ENCODE data around the gene LRTM2.

The LRTM2 gene

DNA sequence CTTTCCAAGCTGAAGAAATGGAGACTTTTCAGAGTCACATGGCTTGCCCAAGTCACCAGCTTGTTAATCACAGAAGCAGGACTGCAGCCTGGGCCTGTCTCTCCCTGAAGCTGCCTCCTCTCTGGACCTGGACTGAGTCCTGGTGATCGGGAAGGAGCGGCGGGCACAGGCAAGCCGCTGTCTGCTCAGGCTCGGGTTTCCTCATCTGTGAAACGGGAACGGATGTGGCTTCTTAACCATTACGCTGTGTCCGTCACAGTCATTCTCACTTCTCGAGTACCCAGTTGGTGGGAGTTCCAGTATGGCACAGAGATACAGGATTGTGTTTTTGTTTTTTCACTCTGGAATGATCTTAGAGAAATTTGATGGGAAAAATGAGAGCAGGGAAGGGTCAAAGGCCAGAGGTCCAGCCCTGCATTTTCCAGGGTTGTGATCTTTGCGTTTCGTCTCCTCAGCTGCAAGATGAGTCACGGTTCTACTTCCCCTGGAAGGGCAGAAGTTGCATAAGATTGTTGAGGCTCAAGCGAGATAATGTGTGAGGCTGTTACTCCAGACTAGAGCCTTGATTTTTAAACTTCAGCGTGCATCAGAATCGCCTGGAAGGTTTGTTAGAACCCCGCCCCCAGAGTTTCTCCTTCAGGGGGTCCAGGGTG lies 7.6 kb upstream of the LRTM2 start:
- no peak overlapping the region for H2BK15ac ChIP-seq (replicated peaks; ENCODE audit: low read depth)
- no peak overlapping the region for H3K4me3 ChIP-seq (ENCODE audit: low read length)
- H3K56ac ChIP-seq (ENCODE audit: low read length), result no peak overlapping the region
- no peak overlapping the region for H3K23ac ChIP-seq (ENCODE audit: low read length)
- H3K79me1 ChIP-seq (ENCODE audit: low read length), result no peaks in the 10 kb centered on the region
- no peak overlapping the region for H2AK5ac ChIP-seq (ENCODE audit: low read length)
- H4K5ac ChIP-seq (ENCODE audit: low read length), result no peak overlapping the region
- no peaks in the 10 kb centered on the region for H3K27me3 ChIP-seq (ENCODE audit: insufficient read depth, low read length, poor library complexity)
- H3K79me2 ChIP-seq (ENCODE audit: control insufficient read depth, insufficient read depth, low read length), result no peaks in the 10 kb centered on the region
- H3K18ac ChIP-seq (ENCODE audit: low read length), result no peak overlapping the region
- H4K8ac ChIP-seq (ENCODE audit: low read depth, low read length), result no peak overlapping the region
- no peak overlapping the region for H3K4ac ChIP-seq (ENCODE audit: low read depth, low read length)
- no peak overlapping the region for H2BK120ac ChIP-seq (ENCODE audit: low read depth, low read length)
- no peak overlapping the region for H3K9ac ChIP-seq (ENCODE audit: low read length)
- no peaks in the 10 kb centered on the region for H3K36me3 ChIP-seq (ENCODE audit: control insufficient read depth, insufficient read depth, low read length)
- H2BK5ac ChIP-seq (ENCODE audit: low read length), result no peak overlapping the region
- DNase-seq, result no peak
- H3K4me2 ChIP-seq (ENCODE audit: low read length), result no peak overlapping the region
- WGBS (ENCODE audit: extremely low coverage, insufficient coverage, low lambda C conversion rate), result no CpG with 5 or more reads among the region's 17 CpGs
- H3K27ac ChIP-seq (ENCODE audit: low read depth, low read length), result no peak overlapping the region
- H3K4me1 ChIP-seq (ENCODE audit: control insufficient read depth, low read depth, low read length), result no peaks in the 10 kb centered on the region

DNA sequence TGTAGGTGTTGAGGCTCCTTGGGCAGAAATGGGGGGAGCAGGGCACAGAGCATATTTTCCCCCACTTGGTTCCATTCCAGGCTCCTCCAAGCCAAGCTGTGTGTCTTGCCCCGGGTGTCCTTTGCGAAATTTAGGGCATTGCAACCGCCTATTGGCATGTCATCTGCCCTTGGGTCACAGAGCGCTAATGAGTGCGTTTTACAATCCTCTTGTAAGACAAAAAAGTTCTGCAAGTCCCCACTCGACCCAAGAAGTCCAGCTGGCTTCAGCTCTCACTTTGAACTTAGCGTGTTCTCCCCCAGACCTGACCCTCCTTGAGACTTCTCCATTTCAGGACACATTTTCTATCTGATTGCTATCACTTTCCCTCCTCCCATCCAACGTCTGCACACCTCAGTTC lies 6.1 kb upstream of the LRTM2 start:
- H2BK120ac ChIP-seq (ENCODE audit: low read depth, low read length), result no peak overlapping the region
- H3K18ac ChIP-seq (ENCODE audit: low read length), result no peak overlapping the region
- no peak overlapping the region for H2BK5ac ChIP-seq (ENCODE audit: low read length)
- H3K4me1 ChIP-seq (ENCODE audit: control insufficient read depth, low read depth, low read length), result no peaks in the 10 kb centered on the region
- no peak overlapping the region for H3K4me3 ChIP-seq (ENCODE audit: low read length)
- H2AK5ac ChIP-seq (ENCODE audit: low read length), result no peak overlapping the region
- H4K5ac ChIP-seq (ENCODE audit: low read length), result no peak overlapping the region
- no peak overlapping the region for H3K4ac ChIP-seq (ENCODE audit: low read depth, low read length)
- H3K79me1 ChIP-seq (ENCODE audit: low read length), result no peaks in the 10 kb centered on the region
- H3K36me3 ChIP-seq (ENCODE audit: control insufficient read depth, insufficient read depth, low read length), result no peaks in the 10 kb centered on the region
- no peak overlapping the region for H3K23ac ChIP-seq (ENCODE audit: low read length)
- H3K4me2 ChIP-seq (ENCODE audit: low read length), result no peak overlapping the region
- H3K56ac ChIP-seq (ENCODE audit: low read length), result no peak overlapping the region
- no CpG with 5 or more reads among the region's 8 CpGs for WGBS (ENCODE audit: extremely low coverage, insufficient coverage, low lambda C conversion rate)
- no peak overlapping the region for H3K27ac ChIP-seq (ENCODE audit: low read depth, low read length)
- no peak overlapping the region for H2BK15ac ChIP-seq (replicated peaks; ENCODE audit: low read depth)
- H3K9ac ChIP-seq (ENCODE audit: low read length), result no peak overlapping the region
- H3K79me2 ChIP-seq (ENCODE audit: control insufficient read depth, insufficient read depth, low read length), result no peaks in the 10 kb centered on the region
- H3K27me3 ChIP-seq (ENCODE audit: insufficient read depth, low read length, poor library complexity), result no peaks in the 10 kb centered on the region
- DNase-seq, result no peak
- H4K8ac ChIP-seq (ENCODE audit: low read depth, low read length), result no peak overlapping the region

DNA sequence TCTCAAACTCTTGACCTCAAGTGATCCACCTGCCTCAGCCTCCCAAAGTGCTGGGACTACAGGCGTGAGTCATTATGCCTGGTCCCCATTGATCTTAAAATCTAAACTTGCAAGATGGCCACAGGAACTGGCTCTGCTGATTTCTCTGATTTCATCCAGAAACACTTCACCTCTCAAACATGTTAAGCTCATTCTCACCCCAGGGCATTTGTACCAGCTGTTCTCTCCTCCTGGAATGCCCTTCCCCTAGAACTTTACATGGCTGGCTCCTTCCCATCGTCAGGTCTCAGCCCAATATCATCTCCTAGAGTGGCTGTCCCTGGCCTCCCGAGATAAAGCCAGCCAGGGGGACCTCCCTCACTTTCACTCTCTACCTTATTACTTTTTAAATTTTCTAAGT lies 5.3 kb upstream of the LRTM2 start:
- Histone ChIP-seq H3K79me2 (ENCODE audit: control insufficient read depth, insufficient read depth, low read length) (no peaks in the 10 kb centered on the region), H3K27ac (ENCODE audit: low read depth, low read length) (no peak overlapping the region), H3K79me1 (ENCODE audit: low read length) (no peaks in the 10 kb centered on the region), H2BK15ac (replicated peaks; ENCODE audit: low read depth) (no peak overlapping the region), H3K18ac (ENCODE audit: low read length) (no peak overlapping the region), H3K23ac (ENCODE audit: low read length) (no peak overlapping the region), H3K4me3 (ENCODE audit: low read length) (no peak overlapping the region), H3K9ac (ENCODE audit: low read length) (no peak overlapping the region), H2AK5ac (ENCODE audit: low read length) (no peak overlapping the region), H3K27me3 (ENCODE audit: insufficient read depth, low read length, poor library complexity) (peaks cover 7% of the 10 kb centered on the region), H3K4me2 (ENCODE audit: low read length) (no peak overlapping the region), H2BK120ac (ENCODE audit: low read depth, low read length) (no peak overlapping the region), H3K4me1 (ENCODE audit: control insufficient read depth, low read depth, low read length) (no peaks in the 10 kb centered on the region), H4K8ac (ENCODE audit: low read depth, low read length) (no peak overlapping the region), H3K56ac (ENCODE audit: low read length) (no peak overlapping the region), H3K36me3 (ENCODE audit: control insufficient read depth, insufficient read depth, low read length) (no peaks in the 10 kb centered on the region), H3K4ac (ENCODE audit: low read depth, low read length) (no peak overlapping the region), H4K5ac (ENCODE audit: low read length) (no peak overlapping the region), H2BK5ac (ENCODE audit: low read length) (no peak overlapping the region)
- no peak for DNase-seq
- no CpG with 5 or more reads among the region's 3 CpGs for WGBS (ENCODE audit: extremely low coverage, insufficient coverage, low lambda C conversion rate)

DNA sequence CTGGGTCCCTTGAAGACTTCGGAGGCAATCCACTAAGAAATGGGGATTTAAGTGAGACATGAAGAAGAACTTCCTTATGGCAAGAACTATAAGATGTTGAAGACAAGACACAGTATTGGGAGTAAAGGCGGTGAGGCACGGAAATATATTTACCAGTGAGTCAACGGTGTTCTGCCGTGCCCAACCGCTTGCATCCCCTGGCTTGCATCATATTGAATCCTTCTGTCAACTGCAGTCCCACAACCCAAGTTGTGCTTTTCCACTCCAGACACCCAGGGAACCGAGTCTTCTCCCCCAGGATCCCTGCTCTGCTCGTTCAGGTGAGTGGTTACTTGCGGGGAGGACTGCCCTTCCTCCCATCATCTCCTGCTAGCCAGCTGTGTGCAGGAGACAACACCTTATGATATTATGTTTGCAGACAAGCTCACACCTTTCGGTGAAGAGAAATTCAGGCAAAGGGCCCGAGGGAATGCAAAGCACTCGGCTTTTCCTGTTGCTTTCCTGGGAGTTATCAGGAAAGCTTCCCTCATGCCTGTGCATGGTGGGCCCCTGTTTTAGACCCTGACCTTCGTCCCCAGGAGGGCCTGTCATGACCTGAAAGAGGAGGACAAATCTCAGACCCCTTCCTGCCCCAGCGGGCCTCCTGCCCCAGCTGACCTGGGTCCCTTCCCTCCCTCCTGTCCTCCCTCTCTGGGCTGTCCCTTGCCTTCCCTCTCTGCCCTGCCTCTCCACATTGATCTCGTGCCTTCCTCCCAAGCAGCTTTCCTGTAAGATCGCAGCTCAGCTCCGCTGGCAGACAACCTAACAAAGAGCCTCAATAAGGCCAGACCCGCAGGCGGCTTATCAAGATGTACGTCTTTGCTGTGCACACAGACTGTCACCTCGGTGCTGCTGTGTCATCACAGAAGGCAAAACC lies 4.3 kb upstream of the LRTM2 start:
- DNase-seq, result no peak

DNA sequence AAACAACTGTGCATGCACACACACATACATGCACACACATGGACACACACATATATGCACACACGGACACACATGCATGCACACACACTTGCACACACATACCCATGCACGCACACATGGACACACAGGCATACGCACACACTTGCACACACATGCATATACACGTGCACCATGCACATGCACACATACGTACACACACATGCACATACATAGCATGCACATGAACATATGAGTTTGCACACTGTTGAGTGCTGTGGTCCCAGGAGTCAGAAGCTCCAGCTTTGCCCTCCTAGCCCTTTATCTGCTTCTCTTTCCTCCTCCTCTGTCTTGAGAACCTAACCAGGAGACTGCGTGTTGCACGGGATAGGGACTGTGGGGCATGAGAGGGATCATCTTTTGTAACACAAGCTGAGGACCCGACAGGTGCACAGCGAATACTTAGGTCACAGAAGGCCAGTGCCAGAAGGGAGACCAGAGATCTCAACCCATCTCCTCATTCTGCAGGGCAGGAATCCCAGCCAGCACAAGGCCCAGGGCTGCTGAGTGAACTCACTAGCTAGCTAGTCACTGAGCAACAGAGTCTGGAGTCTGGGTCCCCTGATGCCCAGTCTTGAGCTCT lies 3.5 kb upstream of the LRTM2 start:
- no peak overlapping the region for H3K4me3 ChIP-seq (ENCODE audit: low read length)
- peaks cover 18% of the 10 kb centered on the region for H3K27me3 ChIP-seq (ENCODE audit: insufficient read depth, low read length, poor library complexity)
- H2BK5ac ChIP-seq (ENCODE audit: low read length), result no peak overlapping the region
- H3K4ac ChIP-seq (ENCODE audit: low read depth, low read length), result no peak overlapping the region
- WGBS (ENCODE audit: extremely low coverage, insufficient coverage, low lambda C conversion rate), result no CpG with 5 or more reads among the region's 9 CpGs
- DNase-seq, result no peak
- H3K4me2 ChIP-seq (ENCODE audit: low read length), result no peak overlapping the region
- no peak overlapping the region for H3K27ac ChIP-seq (ENCODE audit: low read depth, low read length)
- no peak overlapping the region for H3K9ac ChIP-seq (ENCODE audit: low read length)
- no peaks in the 10 kb centered on the region for H3K36me3 ChIP-seq (ENCODE audit: control insufficient read depth, insufficient read depth, low read length)
- H3K23ac ChIP-seq (ENCODE audit: low read length), result no peak overlapping the region
- no peaks in the 10 kb centered on the region for H3K79me1 ChIP-seq (ENCODE audit: low read length)
- H2AK5ac ChIP-seq (ENCODE audit: low read length), result no peak overlapping the region
- H3K79me2 ChIP-seq (ENCODE audit: control insufficient read depth, insufficient read depth, low read length), result no peaks in the 10 kb centered on the region
- no peak overlapping the region for H4K5ac ChIP-seq (ENCODE audit: low read length)
- no peak overlapping the region for H2BK120ac ChIP-seq (ENCODE audit: low read depth, low read length)
- H3K4me1 ChIP-seq (ENCODE audit: control insufficient read depth, low read depth, low read length), result no peaks in the 10 kb centered on the region
- H4K8ac ChIP-seq (ENCODE audit: low read depth, low read length), result no peak overlapping the region
- H3K56ac ChIP-seq (ENCODE audit: low read length), result no peak overlapping the region
- H3K18ac ChIP-seq (ENCODE audit: low read length), result no peak overlapping the region
- H2BK15ac ChIP-seq (replicated peaks; ENCODE audit: low read depth), result no peak overlapping the region

More for the DNA sequence above, 4.3 kb upstream of the LRTM2 start:
- Histone ChIP-seq H3K4me3 (ENCODE audit: low read length) (no peak overlapping the region), H3K79me1 (ENCODE audit: low read length) (no peaks in the 10 kb centered on the region), H4K8ac (ENCODE audit: low read depth, low read length) (no peak overlapping the region), H3K18ac (ENCODE audit: low read length) (no peak overlapping the region), H2AK5ac (ENCODE audit: low read length) (no peak overlapping the region), H3K23ac (ENCODE audit: low read length) (no peak overlapping the region), H3K4ac (ENCODE audit: low read depth, low read length) (no peak overlapping the region), H3K79me2 (ENCODE audit: control insufficient read depth, insufficient read depth, low read length) (no peaks in the 10 kb centered on the region), H3K9ac (ENCODE audit: low read length) (no peak overlapping the region), H2BK5ac (ENCODE audit: low read length) (no peak overlapping the region), H3K4me1 (ENCODE audit: control insufficient read depth, low read depth, low read length) (no peaks in the 10 kb centered on the region), H2BK120ac (ENCODE audit: low read depth, low read length) (no peak overlapping the region), H3K4me2 (ENCODE audit: low read length) (no peak overlapping the region), H3K27me3 (ENCODE audit: insufficient read depth, low read length, poor library complexity) (peaks cover 16% of the 10 kb centered on the region), H3K27ac (ENCODE audit: low read depth, low read length) (no peak overlapping the region), H4K5ac (ENCODE audit: low read length) (no peak overlapping the region), H3K36me3 (ENCODE audit: control insufficient read depth, insufficient read depth, low read length) (no peaks in the 10 kb centered on the region), H3K56ac (ENCODE audit: low read length) (no peak overlapping the region), H2BK15ac (replicated peaks; ENCODE audit: low read depth) (no peak overlapping the region)
- no CpG with 5 or more reads among the region's 21 CpGs for WGBS (ENCODE audit: extremely low coverage, insufficient coverage, low lambda C conversion rate)
